Neural cell (in vitro differentiated cells): Measurements from ENCODE around the gene PROC.

Source experiments
- CTCF ChIP-seq: fragments of 450-650 bp; IDR thresholded peaks from 2 replicates; pipeline ENCODE4 v1.5.1; 2014; ENCODE audit warnings: antibody characterized with exemption, mild to moderate bottlenecking, moderate library complexity; ENCODE audit not compliant: poor library complexity, severe bottlenecking
- RAD21 ChIP-seq: fragments of 450-650 bp; conservative IDR thresholded peaks from 2 replicates; pipeline ENCODE4 v1.6.1; 2014; ENCODE audit warnings: antibody characterized with exemption, mild to moderate bottlenecking, moderate library complexity
- SMC3 ChIP-seq: fragments of 450-650 bp; conservative IDR thresholded peaks from 2 replicates; pipeline ENCODE4 v1.6.1; 2014; ENCODE audit warnings: antibody characterized with exemption, mild to moderate bottlenecking, moderate library complexity; ENCODE audit not compliant: poor library complexity

DNA sequence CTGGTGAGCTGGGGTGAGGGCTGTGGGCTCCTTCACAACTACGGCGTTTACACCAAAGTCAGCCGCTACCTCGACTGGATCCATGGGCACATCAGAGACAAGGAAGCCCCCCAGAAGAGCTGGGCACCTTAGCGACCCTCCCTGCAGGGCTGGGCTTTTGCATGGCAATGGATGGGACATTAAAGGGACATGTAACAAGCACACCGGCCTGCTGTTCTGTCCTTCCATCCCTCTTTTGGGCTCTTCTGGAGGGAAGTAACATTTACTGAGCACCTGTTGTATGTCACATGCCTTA, 10.5 kb downstream of the PROC start:
- TF ChIP-seq RAD21, result no peak
- TF ChIP-seq SMC3, result no peak
- no peak for TF ChIP-seq CTCF
